Ishikawa (cell line): ENCODE measurements around the gene TRAF7.

Source experiments
- CEBPB ChIP-seq: IDR thresholded peaks from 2 replicates; pipeline ENCODE4 v1.6.1; 2012
- CREB1 ChIP-seq: IDR thresholded peaks from 2 replicates; pipeline ENCODE4 v1.6.1; 2012; ENCODE audit warnings: low read depth
- EP300 ChIP-seq: IDR thresholded peaks from 2 replicates; pipeline ENCODE4 v1.6.1; 2012; ENCODE audit warnings: borderline replicate concordance
- FOXM1 ChIP-seq: IDR thresholded peaks from 2 replicates; pipeline ENCODE4 v1.6.1; 2012; ENCODE audit warnings: low read depth, borderline replicate concordance
- MAX ChIP-seq: IDR thresholded peaks from 2 replicates; pipeline ENCODE4 v1.6.1; 2012
- NFIC ChIP-seq: IDR thresholded peaks from 2 replicates; pipeline ENCODE4 v1.6.1; 2012
- RAD21 ChIP-seq: IDR thresholded peaks from 2 replicates; pipeline ENCODE4 v1.6.1; 2012; ENCODE audit warnings: low read depth
- REST ChIP-seq: IDR thresholded peaks from 2 replicates; pipeline ENCODE4 v1.6.1; 2012; ENCODE audit warnings: low read depth, mild to moderate bottlenecking
- TAF1 ChIP-seq: IDR thresholded peaks from 2 replicates; pipeline ENCODE4 v1.6.1; 2012; ENCODE audit warnings: low read depth, mild to moderate bottlenecking
- TCF12 ChIP-seq: IDR thresholded peaks from 2 replicates; pipeline ENCODE4 v1.6.1; 2012; ENCODE audit warnings: low read depth
- USF1 ChIP-seq: IDR thresholded peaks from 2 replicates; pipeline ENCODE4 v1.6.1; 2012
- YY1 ChIP-seq: IDR thresholded peaks from 2 replicates; pipeline ENCODE4 v1.6.1; 2012; ENCODE audit warnings: low read depth

- TF ChIP-seq CEBPB (no peak), NFIC (no peak), USF1 (no peak), FOXM1 (no peak), TCF12 (no peak), TAF1 (no peak), YY1 (no peak), RAD21 (no peak), MAX (no peak), EP300 (no peak), REST (no peak), CREB1 (no peak)
Measured at GRCh38 chr16:2207872-2208271, 52.3 kb downstream of the TRAF7 start.
